HG03196 (cell line): ENCODE results near the gene GRIP1.

ENCODE experiments used
- ATAC-seq: cut with Tn5 transposase; IDR thresholded peaks from one replicate; pipeline ENCODE4 v1.9.1; 2021; ENCODE audit not compliant: unreplicated experiment

Gene GRIP1

DNA sequence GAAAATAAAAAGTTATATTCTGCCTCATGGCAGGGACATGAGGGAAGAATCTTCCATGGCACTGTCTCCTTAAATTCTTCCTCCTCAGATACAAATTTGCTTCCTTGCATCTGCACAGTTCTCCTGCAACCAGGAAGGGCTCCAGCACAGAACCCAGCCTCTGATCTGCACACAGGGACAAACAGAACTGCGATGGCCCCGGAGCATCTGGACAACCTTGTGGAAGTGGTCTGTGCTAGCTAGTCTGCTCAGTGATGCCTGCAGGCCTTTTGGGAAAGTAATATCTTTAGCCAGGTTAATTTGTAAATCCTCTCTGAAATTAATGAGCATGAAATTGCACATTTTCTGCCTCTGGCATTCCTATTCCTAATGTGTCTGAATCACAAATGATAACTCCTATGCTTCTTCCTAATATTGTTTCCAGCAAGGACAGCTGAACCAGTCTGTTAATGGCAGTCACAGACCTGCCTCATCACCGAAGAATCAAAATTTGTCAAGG lies 74.8 kb downstream of the GRIP1 start:
- ATAC-seq: no peak

- no peak for ATAC-seq
Measured at GRCh38 chr12:66603461-66603860, 75.4 kb downstream of the GRIP1 start.

DNA sequence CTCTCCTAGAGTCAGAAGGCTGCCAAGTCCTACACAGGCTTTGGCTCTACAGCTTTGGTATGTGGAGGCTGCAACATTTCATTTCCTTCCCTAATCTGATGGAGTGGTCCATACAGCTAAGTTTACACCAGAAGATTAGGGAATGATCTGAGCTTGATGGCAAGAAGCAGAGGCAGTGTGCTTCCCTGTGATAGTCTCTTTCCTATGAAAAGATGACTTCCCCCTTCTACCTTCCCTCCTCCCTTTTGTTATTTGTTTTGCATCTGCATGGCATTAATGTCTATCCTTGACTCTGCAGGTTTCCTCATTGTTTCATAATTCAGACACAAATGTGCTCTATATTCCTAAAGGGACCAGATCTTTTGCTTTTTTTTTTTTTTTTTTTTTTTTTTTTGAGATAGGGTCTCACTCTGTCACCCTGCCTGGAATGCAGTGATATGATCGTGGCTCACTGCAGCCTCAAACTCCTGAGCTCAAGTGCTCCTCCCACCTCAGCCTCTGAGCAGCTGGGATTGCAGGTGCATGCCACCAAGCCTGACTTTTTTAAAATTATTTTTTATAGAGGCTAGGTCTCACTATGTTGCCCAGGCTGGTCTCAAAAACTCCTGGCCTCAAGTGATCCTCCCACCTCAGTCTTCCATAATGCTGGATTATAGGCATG lies 76.3 kb downstream of the GRIP1 start:
- no peak for ATAC-seq

DNA sequence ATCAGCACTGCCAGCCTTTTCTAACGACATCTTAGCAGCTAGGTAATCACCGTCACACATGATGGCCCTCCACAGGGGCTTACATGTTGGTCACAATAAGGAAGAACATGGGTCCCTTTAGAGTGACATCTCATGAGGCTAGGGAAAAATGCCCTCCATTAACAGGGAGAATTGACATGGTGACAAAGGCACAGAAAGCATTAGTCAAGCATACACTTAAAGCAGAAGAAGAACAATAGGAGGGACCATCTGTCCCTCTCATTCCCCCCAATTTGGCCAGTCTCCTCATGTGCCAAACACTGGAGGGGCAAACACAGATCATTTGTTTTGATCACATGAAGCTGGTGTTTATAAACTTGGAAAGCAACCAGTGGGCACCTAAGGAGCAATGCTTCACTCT lies 78.0 kb downstream of the GRIP1 start:
- ATAC-seq: no peak

- ATAC-seq: no peak
Measured at GRCh38 chr12:66599816-66600215, 79.1 kb downstream of the GRIP1 start.

DNA sequence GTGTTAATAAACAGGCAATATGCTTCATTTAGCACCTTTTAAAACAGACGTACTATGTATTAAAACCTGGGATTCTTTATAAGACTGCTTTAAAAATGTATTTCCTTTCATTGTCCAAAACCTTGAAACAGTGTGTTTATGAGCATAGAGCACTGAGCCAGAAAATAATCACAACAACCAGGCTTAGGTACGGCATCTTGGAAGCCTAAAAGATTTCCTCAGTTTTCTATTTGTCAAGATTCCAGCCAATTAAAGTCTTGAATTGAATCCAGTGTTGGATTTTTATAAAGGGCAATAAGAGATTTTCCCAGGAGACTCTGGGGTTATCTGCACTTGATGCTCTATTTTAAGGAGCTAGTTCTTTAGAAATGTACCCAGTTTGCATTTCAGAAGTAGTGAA lies 80.3 kb downstream of the GRIP1 start:
- ATAC-seq: no peak

GRCh38 chr12:66598079-66598478 lies 80.8 kb downstream of the GRIP1 start:
- no peak for ATAC-seq

DNA sequence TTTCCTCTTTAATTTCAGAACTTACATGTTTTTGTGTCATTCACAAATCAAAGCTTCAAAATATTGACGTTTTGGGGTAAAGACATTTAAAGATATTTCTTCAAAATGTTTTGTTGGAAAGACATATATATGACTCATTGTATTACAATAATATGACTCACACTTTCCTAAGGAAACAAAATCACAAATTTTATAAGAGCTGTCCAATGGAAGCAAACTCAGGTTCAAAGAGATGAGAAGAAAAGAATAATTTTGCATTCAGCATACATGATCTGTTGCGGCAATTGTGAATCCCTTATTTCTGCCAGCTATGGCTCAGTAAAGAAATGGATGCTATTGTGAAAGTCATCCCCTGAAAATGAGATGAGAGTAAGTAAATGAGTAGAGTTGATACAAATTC lies 82.7 kb downstream of the GRIP1 start:
- ATAC-seq: no peak

- ATAC-seq: no peak
Measured at GRCh38 chr12:66594688-66595087, 84.2 kb downstream of the GRIP1 start.

DNA sequence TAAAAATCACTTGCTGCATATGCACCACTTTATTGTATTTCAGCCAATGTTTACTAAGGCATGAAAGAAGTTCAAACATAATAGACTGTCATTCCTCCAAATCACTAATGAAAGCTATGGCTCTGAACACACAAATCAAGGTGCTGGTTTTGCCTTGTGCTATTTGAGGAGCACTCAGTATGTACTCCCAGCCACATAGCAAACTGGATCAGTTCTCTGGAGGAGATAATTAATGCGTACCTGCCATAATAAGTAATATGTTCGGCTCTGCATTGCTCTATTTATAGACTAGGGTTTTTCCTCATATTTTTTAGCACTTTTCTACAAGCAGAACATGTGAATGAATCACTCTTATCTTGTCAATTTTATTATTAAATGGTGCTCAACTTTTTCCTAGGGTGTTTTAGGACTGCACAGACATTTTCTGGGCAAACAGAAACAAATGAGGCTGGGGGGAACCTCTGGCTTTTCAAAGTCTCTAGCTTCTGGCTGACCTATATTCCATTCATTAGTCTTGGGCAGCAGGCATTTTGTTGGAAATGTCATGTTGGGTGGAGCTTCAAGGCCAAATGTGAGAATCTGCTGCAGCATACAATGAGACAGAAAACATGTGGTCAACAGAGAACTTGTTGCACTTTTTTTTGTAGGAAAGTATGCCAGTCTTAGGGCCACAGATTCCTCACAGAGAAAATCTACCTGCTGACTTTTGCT lies 88.4 kb downstream of the GRIP1 start:
- ATAC-seq: no peak

- no peak for ATAC-seq
Measured at GRCh38 chr12:66589095-66589494, 89.8 kb downstream of the GRIP1 start.

GRCh38 chr12:66587912-66588311 lies 91.0 kb downstream of the GRIP1 start:
- ATAC-seq: no peak

- no peak for ATAC-seq
Measured at GRCh38 chr12:66584673-66585072, 94.2 kb downstream of the GRIP1 start.

DNA sequence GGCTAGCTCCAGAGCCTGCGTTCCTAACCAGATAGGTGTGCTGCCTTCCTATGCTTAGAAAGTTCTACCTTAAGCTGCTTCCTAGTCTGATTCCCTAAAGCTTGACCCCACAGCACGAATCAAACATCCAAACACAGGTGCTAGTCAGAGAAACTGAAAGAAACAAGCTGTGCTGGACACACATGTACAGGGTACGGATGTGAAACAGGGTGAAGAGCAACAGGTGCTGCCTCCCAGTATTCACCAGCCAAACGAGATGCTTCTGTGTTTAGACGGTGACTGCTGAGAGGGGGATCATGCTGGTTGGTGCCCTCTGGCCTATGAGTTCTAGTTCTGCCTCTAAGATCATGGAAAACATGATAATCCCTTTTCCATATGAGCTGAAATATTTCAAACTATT lies 105.3 kb downstream of the GRIP1 start:
- no peak for ATAC-seq

DNA sequence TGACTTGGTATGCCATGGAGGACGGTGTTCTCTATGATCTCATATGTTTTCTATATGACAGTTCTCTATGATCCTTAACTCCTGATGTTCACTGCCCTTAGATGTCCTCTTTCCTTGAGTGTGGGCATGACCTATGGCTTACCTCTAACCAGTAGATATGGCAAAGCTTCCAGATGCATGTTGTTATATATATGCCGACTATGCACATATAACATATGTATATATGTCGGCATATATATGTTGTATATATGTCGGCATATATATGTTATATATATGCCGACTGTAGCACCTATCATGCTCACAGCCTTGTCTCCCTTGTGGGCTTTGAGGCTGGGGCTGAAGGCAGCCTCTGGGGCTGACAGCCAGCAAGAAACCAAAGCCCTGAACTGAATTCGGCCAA lies 106.0 kb downstream of the GRIP1 start:
- ATAC-seq: no peak

GRCh38 chr12:66571361-66571915 lies 107.4 kb downstream of the GRIP1 start:
- no peak for ATAC-seq

DNA sequence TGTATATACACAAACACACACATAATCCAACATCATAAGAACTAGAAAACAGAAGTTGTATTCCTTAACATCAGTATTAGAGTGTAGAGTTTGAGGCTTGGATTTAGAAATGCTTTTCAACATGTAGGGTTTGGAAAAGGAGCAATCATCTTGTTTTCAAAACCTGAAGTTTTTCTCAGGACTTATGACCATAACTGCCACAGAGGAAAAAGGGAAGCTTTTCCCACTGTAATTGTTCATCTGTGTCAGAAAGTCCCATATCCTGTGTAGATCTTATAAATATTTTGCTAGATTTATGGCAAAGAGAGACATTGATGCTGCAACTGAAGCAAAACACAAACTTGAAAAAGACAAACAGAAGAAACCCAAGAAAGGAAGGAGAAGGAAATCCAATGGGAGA lies 115.7 kb downstream of the GRIP1 start:
- no peak for ATAC-seq

GRCh38 chr12:66555113-66555512 lies 123.8 kb downstream of the GRIP1 start:
- no peak for ATAC-seq

- no peak for ATAC-seq
Measured at GRCh38 chr12:66552716-66553115, 126.2 kb downstream of the GRIP1 start.

- ATAC-seq: no peak
Measured at GRCh38 chr12:66550626-66551025, 128.2 kb downstream of the GRIP1 start.

DNA sequence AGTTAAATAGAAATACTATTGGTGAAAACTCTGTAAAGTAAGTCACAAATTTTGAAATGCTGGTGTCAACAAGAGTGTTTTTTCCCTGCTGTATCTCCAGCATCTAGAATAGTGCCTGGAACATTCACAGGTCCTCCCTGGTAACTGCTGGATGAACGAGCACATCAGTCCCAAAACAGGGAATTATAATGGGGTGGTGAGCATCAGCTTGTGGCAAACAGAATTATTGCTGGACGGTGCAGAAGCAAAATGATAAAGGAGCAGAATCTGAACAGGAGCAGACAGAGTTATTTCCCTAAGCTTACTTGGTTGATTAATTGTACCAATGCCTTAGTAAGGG lies 129.9 kb downstream of the GRIP1 start:
- ATAC-seq: no peak

GRCh38 chr12:66548338-66549049 lies 130.4 kb downstream of the GRIP1 start:
- ATAC-seq: no peak
